GM12874 (cell line): ENCODE measurements around the gene DNASE1L2.

Experiments
- CTCF ChIP-seq: IDR thresholded peaks from 2 replicates; pipeline ENCODE4 v1.5.1; 2011; ENCODE audit warnings: low read depth, mild to moderate bottlenecking, control low read depth, low read length, moderate library complexity; ENCODE audit not compliant: insufficient read depth

The DNASE1L2 gene

GRCh38 chr16:2256531-2257140 is 20.4 kb downstream of the DNASE1L2 start:
- no peak for TF ChIP-seq CTCF

GRCh38 chr16:2257726-2258125 is 21.5 kb downstream of the DNASE1L2 start:
- no peak for TF ChIP-seq CTCF

GRCh38 chr16:2260250-2260649 is 24.0 kb downstream of the DNASE1L2 start:
- TF ChIP-seq CTCF = no peak

GRCh38 chr16:2267913-2268666 is 31.8 kb downstream of the DNASE1L2 start, which contains the start of gene RNPS1:
Gene RNPS1 (minus strand): TSS chr16:2268126. CDS start chr16:2264643, 3,483 bp downstream.
- no peak for TF ChIP-seq CTCF

- TF ChIP-seq CTCF = no peak
These were observed 33.8 kb downstream of the DNASE1L2 start for GRCh38 chr16:2270070-2270462.

GRCh38 chr16:2270588-2271470 is 34.6 kb downstream of the DNASE1L2 start:
- TF ChIP-seq CTCF = no peak
